SKM-1 treated with dmso at 0.1 percent for 144 hours (cell line): ENCODE measurements around the gene BCAM.
"Not testable (repeated sequence)": the region's sequence is repeated elsewhere in the genome, so short reads cannot be mapped to it uniquely, and the experiment has no call there.

Source experiments
- DNase-seq: peaks from one replicate; lab custom pipeline; 2025; ENCODE audit not compliant: unreplicated experiment; lab: John Stamatoyannopoulos, UW

BCAM gene

GRCh38 chr19:44847144-44848035, 38.5 kb downstream of the BCAM start:
- no peak for DNase-seq

GRCh38 chr19:44848036-44848811, 39.3 kb downstream of the BCAM start:
- DNase-seq: no peak

DNA sequence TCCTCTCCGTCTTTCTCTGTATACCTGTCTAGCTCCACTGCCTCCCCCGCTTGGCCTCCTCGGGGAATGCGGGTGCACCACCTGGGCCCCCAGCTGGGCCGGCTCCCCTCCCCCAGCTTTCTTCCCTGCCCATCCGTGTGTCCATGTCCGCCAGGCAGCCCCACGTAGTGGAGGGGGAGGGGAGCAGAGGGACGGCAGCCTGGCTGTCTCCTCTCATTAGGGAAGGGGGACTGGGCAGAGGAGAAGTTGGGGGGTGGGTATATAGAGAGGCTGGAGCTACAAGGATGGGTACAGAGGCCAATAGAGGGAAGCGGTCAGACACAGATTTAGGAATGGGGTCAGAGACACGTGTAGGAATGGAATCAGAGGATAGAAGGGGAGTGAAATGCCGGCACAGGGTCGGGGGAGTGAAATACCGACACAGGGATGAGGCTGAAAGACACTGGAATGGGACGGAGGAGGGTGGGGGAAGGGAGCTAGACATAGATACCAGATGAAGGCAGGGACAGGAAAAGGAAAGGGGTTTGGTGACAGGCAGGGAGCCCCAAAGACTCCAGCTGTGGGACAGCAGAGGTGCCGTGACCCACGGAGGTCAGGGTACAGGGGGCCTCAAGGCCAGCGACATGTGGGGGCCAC, 40.0 kb downstream of the BCAM start:
- no peak for DNase-seq

- no peak for DNase-seq
Measured at GRCh38 chr19:44850641-44851109, 41.8 kb downstream of the BCAM start.

DNA sequence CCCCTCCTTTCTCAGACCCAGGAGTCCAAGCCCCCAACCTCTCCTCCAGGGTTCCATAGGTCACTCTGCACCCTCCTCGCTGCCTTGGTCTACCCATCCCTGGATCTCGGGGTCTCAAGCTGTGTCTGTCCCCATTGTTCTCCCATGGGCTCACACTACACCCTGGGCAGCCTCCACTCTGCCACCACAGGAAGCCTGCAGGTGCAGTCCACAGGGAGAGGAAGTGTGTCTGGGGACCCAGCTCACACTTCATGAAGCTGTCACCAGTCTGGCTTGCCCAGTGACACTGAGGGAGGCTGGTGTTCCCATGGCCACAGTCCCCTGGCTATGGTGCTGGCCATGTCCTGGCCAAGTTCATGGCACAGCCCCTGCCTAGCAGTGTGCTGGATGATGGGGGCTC, 42.5 kb downstream of the BCAM start:
- no peak for DNase-seq

GRCh38 chr19:44855606-44856005, 46.7 kb downstream of the BCAM start:
- DNase-seq: no peak

- DNase-seq: peak; percentile 39
Measured at GRCh38 chr19:44856421-44857083, 47.6 kb downstream of the BCAM start.

- no peak for DNase-seq
Measured at GRCh38 chr19:44857837-44858236, 48.9 kb downstream of the BCAM start.

DNA sequence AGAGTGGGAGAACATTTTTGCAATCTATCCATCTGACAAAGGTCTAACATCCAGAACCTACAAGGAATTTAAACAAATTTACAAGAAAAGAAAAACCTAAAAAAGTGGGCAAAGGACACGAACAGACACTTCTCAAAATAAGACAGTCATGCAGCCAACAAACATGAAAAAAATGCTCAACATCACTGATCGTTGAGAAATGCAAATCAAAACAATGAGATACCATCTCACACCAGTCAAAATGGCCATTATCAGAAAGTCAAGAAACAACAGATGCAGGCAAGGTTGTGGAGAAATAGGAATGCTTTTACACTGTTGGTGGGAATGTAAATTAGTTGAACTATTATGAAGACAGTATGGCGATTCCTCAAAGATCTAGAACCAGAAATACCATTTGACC, 52.7 kb downstream of the BCAM start:
- not testable (repeated sequence) for DNase-seq

- no peak for DNase-seq
Measured at GRCh38 chr19:44863990-44864389, 55.1 kb downstream of the BCAM start.

DNA sequence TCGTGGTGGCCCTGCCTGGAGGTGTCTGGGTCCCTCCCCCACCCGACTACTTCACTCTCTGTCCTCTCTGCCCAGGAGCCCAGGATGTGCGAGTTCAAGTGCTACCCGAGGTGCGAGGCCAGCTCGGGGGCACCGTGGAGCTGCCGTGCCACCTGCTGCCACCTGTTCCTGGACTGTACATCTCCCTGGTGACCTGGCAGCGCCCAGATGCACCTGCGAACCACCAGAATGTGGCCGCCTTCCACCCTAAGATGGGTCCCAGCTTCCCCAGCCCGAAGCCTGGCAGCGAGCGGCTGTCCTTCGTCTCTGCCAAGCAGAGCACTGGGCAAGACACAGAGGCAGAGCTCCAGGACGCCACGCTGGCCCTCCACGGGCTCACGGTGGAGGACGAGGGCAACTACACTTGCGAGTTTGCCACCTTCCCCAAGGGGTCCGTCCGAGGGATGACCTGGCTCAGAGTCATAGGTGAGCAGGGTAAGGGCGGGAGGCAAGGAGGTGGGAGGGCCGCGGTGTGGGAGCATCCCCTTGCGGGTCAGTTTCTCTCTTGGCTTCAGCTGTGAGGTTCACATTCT, 56.4 kb downstream of the BCAM start:
- no peak for DNase-seq

GRCh38 chr19:44866664-44867063, 57.8 kb downstream of the BCAM start:
- DNase-seq: no peak

DNA sequence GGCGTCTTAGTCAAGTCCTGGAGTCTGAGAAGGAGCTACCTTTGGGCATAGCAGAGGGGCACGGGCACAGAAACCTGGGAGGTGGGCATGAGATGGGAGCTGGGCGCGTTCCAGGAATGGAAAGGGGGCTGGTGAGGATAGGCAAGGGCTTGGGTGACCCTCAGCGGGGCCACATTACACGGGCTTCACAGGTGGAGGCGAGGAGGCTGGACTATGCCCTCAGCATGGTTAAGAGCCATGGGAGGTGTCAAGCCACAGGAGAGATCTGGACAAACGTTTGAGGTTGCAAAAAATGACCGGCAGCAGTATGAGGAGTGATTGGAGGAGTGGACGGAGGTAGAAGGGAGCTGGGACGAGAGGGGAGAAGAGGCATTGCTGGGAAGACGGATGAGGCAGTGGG, 58.7 kb downstream of the BCAM start:
- DNase-seq: no peak

DNA sequence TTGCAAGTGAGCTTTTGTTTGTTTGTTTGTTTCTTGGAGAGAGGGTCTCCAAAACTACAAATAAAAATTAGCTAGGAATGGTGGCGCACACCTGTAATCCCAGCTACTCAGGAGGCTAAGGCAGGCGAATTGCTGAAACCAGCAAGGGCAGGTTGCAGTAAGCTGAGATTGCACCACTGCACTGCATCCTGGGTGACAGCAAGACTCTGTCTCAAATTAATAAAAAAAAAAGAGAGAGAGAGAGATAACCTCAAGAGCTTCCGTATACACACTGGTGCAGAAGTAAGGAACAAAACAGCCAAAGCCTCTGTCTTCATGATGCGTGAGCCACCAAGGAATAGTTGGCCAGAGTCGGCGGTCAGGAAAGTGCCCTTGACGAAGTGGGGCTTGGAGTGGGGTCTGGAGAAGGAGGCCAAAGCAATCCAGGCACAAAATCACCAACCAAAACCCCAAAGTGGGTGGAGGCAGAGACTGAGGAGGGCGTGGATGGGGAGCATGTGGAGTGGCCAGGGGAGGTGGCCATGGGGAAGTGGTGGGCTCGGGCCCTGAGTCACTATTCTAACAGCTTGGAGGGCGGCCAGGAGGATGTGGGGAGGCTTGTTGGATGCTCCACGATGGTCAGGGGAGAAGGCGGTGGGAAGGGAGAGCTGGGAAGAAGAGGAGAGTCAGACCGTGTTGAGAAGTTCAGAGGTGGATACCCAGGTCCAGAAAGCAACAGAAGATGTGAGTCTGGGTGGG, 61.0 kb downstream of the BCAM start:
- peak; percentile 0 for DNase-seq
